ENCODE measurements around the gene GRIP2.

GRCh38 chr3:14560110-14560509 is 20.0 kb upstream of the GRIP2 start:
- TF ChIP-seq CTCF (IDR thresholded peaks at IDR 0.05; ENCODE audit: insufficient read depth, low read depth, low read length) (no peak), EZH2 (IDR thresholded peaks at IDR 0.05; ENCODE audit: insufficient read depth, low read length) (no peak)

Data from astrocyte (in vitro differentiated cells and primary cell).